Cardiac fibroblast (primary cell): ENCODE results near the gene ANO1.

Source experiments
- DNase-seq, 2 donors: peaks; one replicate each; pipeline versions ENCODE4 v3.0.0 to v3.0.0-alpha.2; 2010; ENCODE audit warnings: low read depth in 2 of 2
- H3K4me3 ChIP-seq, 2 donors: replicated peaks in 1 of 2; 1 replicate in 1 of 2; 2 replicates in 1 of 2; pipeline ENCODE4 v1.5.1; 2011; ENCODE audit warnings: low read depth in 2 of 2, low read length in 2 of 2, mild to moderate bottlenecking in 2 of 2, moderate library complexity in 1 of 2
- CTCF ChIP-seq: IDR thresholded peaks from one replicate; pipeline ENCODE4 v1.5.1; 2011; ENCODE audit warnings: low read depth, mild to moderate bottlenecking, low read length, inconsistent platforms

ANO1 gene

GRCh38 chr11:70156291-70157037, 78.3 kb downstream of the ANO1 start:
- TF ChIP-seq CTCF = no peak
- no peak for DNase-seq
- H3K4me3 ChIP-seq = no peak overlapping the region

GRCh38 chr11:70158201-70158600, 80.1 kb downstream of the ANO1 start:
- DNase-seq = peak; percentile 9 to 16
- no peak overlapping the region for H3K4me3 ChIP-seq
- peak; percentile 25 for TF ChIP-seq CTCF

DNA sequence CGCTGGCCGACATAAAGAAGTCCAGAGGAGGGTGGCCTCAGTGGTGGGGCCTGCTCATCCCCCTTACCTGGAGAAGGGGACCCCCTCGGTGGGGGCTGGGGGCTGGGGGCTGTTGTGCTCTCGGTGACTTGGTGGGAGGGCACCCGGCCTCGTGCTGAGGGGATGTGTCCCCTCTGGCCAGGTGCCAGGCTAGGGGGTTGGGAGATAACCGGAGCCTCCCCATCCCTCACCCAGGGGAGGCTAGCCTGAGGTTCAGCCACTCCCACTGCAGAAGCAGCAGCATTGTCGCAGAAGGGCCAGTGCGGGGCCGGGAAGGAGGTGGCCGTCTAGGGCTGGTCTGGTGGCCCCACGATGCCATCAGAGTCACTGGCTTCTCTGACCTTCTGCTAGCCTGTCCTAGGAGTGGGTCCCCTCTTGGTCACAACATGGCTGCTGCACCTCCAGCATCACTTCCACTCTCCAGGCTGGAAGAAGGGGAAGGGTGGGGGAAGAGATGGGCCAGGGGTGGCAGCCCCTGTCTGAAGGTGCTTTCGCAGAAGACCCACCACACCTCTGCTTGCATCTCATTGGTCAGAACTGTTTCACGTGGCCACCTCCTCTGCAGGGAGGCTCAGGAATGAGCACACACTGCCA, 80.8 kb downstream of the ANO1 start:
- no peak for TF ChIP-seq CTCF
- DNase-seq = no peak
- H3K4me3 ChIP-seq = no peak overlapping the region

DNA sequence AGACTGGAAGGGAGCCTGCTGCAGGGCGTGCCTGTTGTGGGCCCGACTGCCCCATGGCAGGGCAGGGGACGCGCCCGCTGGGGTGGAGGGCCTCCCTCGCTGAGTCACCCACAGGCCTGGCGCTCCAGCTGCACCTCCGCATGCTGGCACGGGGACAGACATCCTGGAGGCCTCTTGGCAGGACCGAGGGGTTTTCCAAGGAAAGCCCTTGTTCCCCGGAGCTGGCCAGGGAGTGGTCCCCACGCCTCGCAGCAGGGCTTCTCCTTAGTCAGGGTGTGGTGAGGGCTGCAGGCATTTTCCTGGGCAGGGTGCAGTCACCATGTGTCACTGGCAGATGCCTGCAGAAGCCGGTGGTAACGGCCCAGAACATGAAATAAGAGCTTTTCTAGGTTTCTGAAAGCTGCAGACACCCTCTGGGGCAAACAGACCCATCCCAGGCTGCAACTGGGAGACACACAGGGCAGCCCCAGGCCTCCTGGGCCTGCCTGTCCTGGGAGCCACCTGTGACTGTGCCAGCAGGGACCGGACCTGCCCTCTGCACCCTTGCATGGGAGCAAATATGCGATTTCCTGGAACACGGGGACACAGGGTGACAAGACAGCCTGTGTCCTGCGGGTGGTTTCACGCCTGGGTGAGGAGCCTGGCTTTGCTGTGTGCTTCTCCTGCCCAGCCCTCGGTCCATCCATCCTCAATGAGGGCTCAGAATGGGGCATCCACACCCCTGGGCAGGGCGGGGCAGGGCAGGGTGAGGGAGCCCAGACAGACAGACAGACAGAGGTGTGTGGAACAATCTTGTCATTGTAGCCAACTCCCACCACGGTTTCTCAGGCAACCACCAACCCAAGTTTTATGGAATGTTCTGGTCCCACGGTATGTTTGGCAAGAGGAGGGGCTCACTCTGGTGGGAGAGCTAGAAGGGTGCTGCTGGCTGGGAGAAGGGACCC, 81.8 kb downstream of the ANO1 start:
- no peak for TF ChIP-seq CTCF
- H3K4me3 ChIP-seq = no peak overlapping the region
- peak in 1 of 2 donors; percentile 21 for DNase-seq

GRCh38 chr11:70161043-70161625, 83.0 kb downstream of the ANO1 start:
- no peak for DNase-seq
- no peak overlapping the region for H3K4me3 ChIP-seq
- no peak for TF ChIP-seq CTCF

GRCh38 chr11:70164705-70165104, 86.6 kb downstream of the ANO1 start:
- no peak for TF ChIP-seq CTCF
- DNase-seq = no peak
- no peak overlapping the region for H3K4me3 ChIP-seq
